Activated B cell treated with CpG ODN at 0.5 μM for 24 hours (primary cell): ENCODE results near the gene NCS1. TPM values are rescaled to one million over a fixed set of nuclear protein-coding genes. Genes with fewer than 3 reads are reported as not detected.

Source experiments
- ATAC-seq: fragments of 200-7000 bp; cut with Tn5 transposase; one replicate; pipeline ENCODE4 v1.10.0; 2021; ENCODE audit warnings: low read depth, mild to moderate bottlenecking, moderate library complexity
- CTCF ChIA-PET: fragments of 350-600 bp; sonication (Branson Sonifier 250); formaldehyde crosslinking; loops from one replicate; lab custom pipeline; 2021; ENCODE audit warnings: antibody characterized with exemption; lab: Charles Lee
- POLR2A ChIA-PET: fragments of 350-600 bp; sonication (Branson Sonifier 250); formaldehyde crosslinking; loops from one replicate; lab custom pipeline; 2021; ENCODE audit warnings: antibody characterized with exemption; lab: Charles Lee
- DNase-seq: peaks from one replicate; pipeline ENCODE4 v3.0.0; 2022
- H3K27ac Mint-ChIP-seq: one replicate; pipeline ENCODE4 v1.8.0; 2020; ENCODE audit warnings: mixed read lengths
- H3K27me3 Mint-ChIP-seq: one replicate; pipeline ENCODE4 v1.8.0; 2021; ENCODE audit warnings: mixed read lengths
- H3K36me3 Mint-ChIP-seq: one replicate; pipeline ENCODE4 v1.8.0; 2021; ENCODE audit warnings: low read depth, mixed read lengths
- H3K4me1 Mint-ChIP-seq: one replicate; pipeline ENCODE4 v1.8.0; 2021; ENCODE audit warnings: mixed read lengths
- H3K4me3 Mint-ChIP-seq: one replicate; pipeline ENCODE4 v1.8.0; 2020; ENCODE audit warnings: mild to moderate bottlenecking, mixed read lengths
- H3K9me3 Mint-ChIP-seq: one replicate; pipeline ENCODE4 v1.8.0; 2020; ENCODE audit warnings: mixed read lengths
- intact Hi-C: fragments of 100-400 bp; cut with micrococcal nuclease; formaldehyde crosslinking; loops from one replicate; pipeline ENCODE4 v1.15.1; 2024
- total RNA-seq: library from RNA; stranded (reverse); gene quantifications from 2 replicates; pipeline ENCODE4 v1.2.3, GENCODE V29; 2022
- TF ChIP-seq, protein P1 (sequence below): fragments of 200-600 bp; IDR thresholded peaks from one replicate; pipeline ENCODE4 v1.8.0; 2022; ENCODE audit warnings: antibody characterized with exemption, mild to moderate bottlenecking

The NCS1 gene
- total RNA-seq, 1 donor from 2014 or later: 0.24 TPM

DNA sequence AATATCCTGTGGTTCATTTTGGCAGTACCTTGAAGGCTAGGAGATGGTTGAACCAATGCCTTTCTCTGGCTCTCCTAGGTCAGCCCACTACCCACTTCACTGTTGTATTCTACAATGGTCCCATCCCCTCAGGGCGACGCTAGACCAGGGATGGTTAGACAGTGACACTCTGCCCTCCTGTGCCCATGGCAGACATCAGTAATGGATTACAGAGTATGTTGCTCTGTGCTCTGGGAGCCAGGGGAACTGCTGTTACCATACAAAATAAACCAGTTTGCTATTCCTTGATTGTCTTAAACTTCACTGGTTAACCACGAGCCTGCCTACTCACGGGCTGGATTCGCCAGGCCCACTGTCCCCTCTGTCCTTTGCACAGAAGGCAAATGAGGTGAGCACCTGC is 33.7 kb downstream of the NCS1 start:
- Mint-ChIP-seq H3K9me3 (no peaks in the 10 kb centered on the region), H3K4me1 (no peaks in the 10 kb centered on the region), H3K4me3 (no peak overlapping the region), H3K36me3 (no peaks in the 10 kb centered on the region), H3K27ac (no peak overlapping the region), H3K27me3 (peaks cover 16% of the 10 kb centered on the region)
- TF ChIP-seq, protein P1, sequence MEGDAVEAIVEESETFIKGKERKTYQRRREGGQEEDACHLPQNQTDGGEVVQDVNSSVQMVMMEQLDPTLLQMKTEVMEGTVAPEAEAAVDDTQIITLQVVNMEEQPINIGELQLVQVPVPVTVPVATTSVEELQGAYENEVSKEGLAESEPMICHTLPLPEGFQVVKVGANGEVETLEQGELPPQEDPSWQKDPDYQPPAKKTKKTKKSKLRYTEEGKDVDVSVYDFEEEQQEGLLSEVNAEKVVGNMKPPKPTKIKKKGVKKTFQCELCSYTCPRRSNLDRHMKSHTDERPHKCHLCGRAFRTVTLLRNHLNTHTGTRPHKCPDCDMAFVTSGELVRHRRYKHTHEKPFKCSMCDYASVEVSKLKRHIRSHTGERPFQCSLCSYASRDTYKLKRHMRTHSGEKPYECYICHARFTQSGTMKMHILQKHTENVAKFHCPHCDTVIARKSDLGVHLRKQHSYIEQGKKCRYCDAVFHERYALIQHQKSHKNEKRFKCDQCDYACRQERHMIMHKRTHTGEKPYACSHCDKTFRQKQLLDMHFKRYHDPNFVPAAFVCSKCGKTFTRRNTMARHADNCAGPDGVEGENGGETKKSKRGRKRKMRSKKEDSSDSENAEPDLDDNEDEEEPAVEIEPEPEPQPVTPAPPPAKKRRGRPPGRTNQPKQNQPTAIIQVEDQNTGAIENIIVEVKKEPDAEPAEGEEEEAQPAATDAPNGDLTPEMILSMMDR: no peak
- ChIA-PET CTCF (no interaction called here), POLR2A (no interaction called here)
- no peak for ATAC-seq
- intact Hi-C loops: no loop called here
- no peak for DNase-seq

DNA sequence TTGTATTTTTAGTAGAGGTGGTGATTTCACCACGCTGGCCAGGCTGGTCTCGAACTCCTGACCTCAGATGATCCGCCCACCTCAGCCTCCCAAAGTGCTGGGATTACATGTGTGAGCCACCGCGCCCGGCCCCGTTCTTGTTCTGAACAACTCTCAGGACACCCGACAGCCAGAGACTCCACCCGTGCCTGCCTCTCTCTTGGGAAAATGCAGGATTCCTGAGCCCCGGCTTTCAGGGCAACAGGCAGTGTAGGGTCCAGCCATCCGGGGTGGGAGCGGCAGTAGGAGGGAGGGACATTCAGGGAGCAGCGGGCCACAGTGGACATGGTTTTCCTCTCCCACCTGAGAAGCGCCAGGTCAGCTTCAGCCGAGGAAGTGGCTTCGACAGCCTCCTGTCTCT is 34.4 kb downstream of the NCS1 start:
- Mint-ChIP-seq H3K27me3 (peaks cover 14% of the 10 kb centered on the region), H3K36me3 (no peaks in the 10 kb centered on the region), H3K9me3 (no peaks in the 10 kb centered on the region), H3K4me3 (no peak overlapping the region), H3K27ac (no peak overlapping the region), H3K4me1 (no peaks in the 10 kb centered on the region)
- ATAC-seq (no peak), DNase-seq (no peak)
- intact Hi-C loops: no loop called here
- CTCF ChIA-PET: no interaction called here
- POLR2A ChIA-PET: no interaction called here
- TF ChIP-seq, protein P1: no peak

DNA sequence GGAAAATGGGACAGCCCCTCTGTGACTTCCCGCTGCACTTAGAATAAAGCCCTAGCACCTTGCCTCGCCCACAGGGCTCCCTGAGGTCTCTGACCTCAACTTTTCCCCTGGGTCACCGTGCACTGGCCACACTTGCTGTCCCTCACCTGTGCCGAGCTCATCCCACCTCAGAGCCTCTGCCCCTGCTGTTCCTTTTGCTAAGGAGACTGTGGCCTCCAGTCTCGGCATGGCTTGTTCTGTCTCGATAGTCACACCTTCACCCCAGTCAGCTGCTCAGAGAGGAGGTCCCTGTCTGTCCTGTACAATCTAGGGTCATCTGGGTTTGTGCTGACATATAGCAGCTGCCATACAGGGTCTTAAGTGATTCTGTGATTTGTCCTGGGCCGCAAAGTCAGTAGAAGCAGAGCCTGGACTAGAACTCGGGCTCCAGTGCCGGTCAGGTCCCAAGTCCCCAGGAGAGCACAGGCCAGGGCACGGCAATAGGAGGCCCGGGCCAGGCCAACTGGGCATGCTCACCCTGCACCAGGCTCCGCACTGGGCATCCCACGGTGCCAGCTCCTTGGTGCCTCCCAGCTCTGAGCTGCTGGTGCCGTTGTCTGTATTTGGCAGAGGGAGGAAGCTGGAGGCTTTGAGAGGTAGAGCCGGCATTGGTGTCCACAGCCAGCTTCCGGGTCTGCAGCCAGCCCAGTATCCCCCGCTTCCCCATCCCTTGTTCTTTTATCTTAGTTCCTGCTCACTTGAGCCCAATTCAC is 35.2 kb downstream of the NCS1 start:
- Mint-ChIP-seq H3K27ac (no peak overlapping the region), H3K4me3 (no peak overlapping the region), H3K9me3 (no peaks in the 10 kb centered on the region), H3K4me1 (no peaks in the 10 kb centered on the region), H3K36me3 (no peaks in the 10 kb centered on the region), H3K27me3 (peaks cover 18% of the 10 kb centered on the region)
- CTCF ChIA-PET: no interaction called here
- TF ChIP-seq, protein P1: no peak
- intact Hi-C loops: no loop called here
- no peak for DNase-seq
- no peak for ATAC-seq
- POLR2A ChIA-PET: interaction anchor here (0.6 kb wide), 1 partner anchor 10 kb away, joined by 3 read pairs; no protein-coding TSS in a partner anchor

DNA sequence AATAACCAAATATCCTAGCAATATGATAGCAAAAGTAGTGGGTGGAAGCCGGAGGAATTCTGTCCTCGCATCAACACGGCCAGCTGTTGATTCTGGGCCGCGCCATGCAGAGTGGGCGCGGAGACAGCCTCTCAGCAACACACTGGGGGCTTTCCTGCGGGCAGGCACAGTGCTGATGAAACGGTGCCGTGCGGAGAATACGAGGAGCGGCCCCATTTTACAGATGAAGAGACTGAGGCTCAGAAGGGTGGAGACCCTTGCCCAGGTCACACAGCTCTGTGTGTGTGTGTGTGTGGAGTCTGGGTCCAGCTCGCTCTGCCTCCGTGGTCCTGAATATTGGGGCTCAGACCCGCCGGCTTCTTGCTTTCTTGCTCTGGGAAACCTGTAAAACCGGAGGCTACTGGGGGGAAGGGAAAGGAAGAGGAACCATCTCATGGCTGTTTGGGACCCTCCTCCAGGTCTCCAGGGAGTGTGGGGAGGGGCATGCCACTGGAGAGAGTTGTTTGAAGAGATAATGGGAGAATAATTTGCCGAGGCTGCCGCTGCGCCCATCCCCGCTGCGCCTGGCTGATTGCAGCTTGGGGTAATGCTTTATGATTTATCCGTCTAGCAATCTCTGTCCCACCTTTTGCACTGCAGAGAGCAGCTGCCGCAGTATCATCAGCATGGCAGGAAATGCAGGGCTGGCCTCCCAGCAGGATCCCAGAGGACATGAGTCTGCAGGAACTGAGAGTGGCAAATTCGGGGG is 36.6 kb downstream of the NCS1 start:
- ATAC-seq: no peak
- H3K27me3 Mint-ChIP-seq: peaks cover 19% of the 10 kb centered on the region
- H3K36me3 Mint-ChIP-seq: no peaks in the 10 kb centered on the region
- ChIA-PET POLR2A (no interaction called here), CTCF (no interaction called here)
- H3K9me3 Mint-ChIP-seq: no peaks in the 10 kb centered on the region
- TF ChIP-seq, protein P1: no peak
- no peak overlapping the region for H3K4me3 Mint-ChIP-seq
- no peak overlapping the region for H3K27ac Mint-ChIP-seq
- intact Hi-C loops: no loop called here
- H3K4me1 Mint-ChIP-seq: no peaks in the 10 kb centered on the region
- no peak for DNase-seq

DNA sequence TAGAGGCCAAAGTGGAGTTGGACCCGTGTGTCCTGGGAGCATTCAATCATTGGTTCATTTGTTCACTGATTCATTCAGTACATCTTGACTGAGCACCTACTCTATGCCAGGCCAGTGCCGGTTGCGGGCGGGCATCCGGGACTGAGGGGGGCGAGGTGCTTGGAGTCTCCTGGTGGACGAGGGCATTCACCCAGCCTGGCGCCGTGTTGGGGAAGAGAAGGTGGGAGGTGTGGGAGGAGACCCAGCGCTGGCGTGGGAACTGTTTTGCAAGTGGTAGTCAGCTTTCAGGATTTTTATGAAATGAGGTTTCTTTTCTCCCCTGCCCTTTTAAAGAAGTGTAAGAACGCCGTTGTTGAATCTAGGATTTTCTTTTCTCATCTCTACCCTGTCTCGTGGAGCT is 37.2 kb downstream of the NCS1 start:
- Mint-ChIP-seq H3K36me3 (no peaks in the 10 kb centered on the region), H3K27ac (no peak overlapping the region), H3K4me1 (no peaks in the 10 kb centered on the region), H3K4me3 (no peak overlapping the region), H3K9me3 (no peaks in the 10 kb centered on the region), H3K27me3 (peaks cover 19% of the 10 kb centered on the region)
- POLR2A ChIA-PET: no interaction called here
- ATAC-seq (no peak), DNase-seq (no peak)
- CTCF ChIA-PET: no interaction called here
- intact Hi-C loops: no loop called here
- TF ChIP-seq, protein P1: no peak
